Prostate gland (tissue), 2 donors: ENCODE measurements around the gene L3MBTL4. TPM values are rescaled to one million over a fixed set of nuclear protein-coding genes. Genes with fewer than 3 reads are reported as not detected.

Source experiments
- DNase-seq: peaks from one replicate; pipeline ENCODE4 v3.0.0-alpha.2; 2019; ENCODE audit warnings: low spot score
- H3K27ac ChIP-seq, 2 donors: fragments of 200-600 bp; sonication (generic); 2 replicates each; pipeline ENCODE4 v1.5.1; 2017 to 2019
- H3K27me3 ChIP-seq: fragments of 200-600 bp; sonication (generic); replicated peaks from 2 replicates; pipeline ENCODE4 v1.5.1; 2019; ENCODE audit not compliant: insufficient read depth
- H3K36me3 ChIP-seq, 2 donors: fragments of 200-600 bp; sonication (generic); 1 replicate in 1 of 2; 2 replicates in 1 of 2; pipeline versions ENCODE4 v1.5.1 to v1.8.1; 2017 to 2019
- H3K4me1 ChIP-seq: fragments of 200-600 bp; sonication (generic); replicated peaks from 2 replicates; pipeline ENCODE4 v1.5.1; 2019
- H3K4me3 ChIP-seq, 2 donors: fragments of 200-600 bp; sonication (generic); 2 replicates each; pipeline ENCODE4 v1.5.1; 2017 to 2019
- H3K9me3 ChIP-seq: fragments of 200-600 bp; sonication (generic); 2 replicates; pipeline ENCODE4 v1.5.1; 2017
- CTCF ChIP-seq, 4 experiments: fragments of 200-600 bp in 2 of 4; fragments of 450-650 bp in 2 of 4; sonication (generic) in 2 of 4; IDR thresholded peaks; 1 replicate in 3 of 4; 2 replicates in 1 of 4; pipeline ENCODE4 v1.5.1; 2016 to 2019; ENCODE audit warnings: antibody characterized with exemption in 4 of 4, mild to moderate bottlenecking in 2 of 4, moderate library complexity in 2 of 4
- POLR2A ChIP-seq: fragments of 450-650 bp; IDR thresholded peaks from one replicate; pipeline ENCODE4 v1.6.1; 2016; ENCODE audit warnings: antibody characterized with exemption, mild to moderate bottlenecking
- POLR2AphosphoS5 ChIP-seq: sonication (generic); formaldehyde crosslinking; IDR thresholded peaks from one replicate; pipeline ENCODE4 v1.6.1; 2017; ENCODE audit warnings: antibody characterized with exemption
- WGBS: methylation state at CpG from one replicate; pipeline ENCODE4 v1.1.5; 2018; 5-methylcytosine and 5-hydroxymethylcytosine counted together
- intact Hi-C: fragments of 100-400 bp; cut with DNase I; formaldehyde crosslinking; loops from one replicate; pipeline ENCODE4 v1.14.2; 2022
- total RNA-seq, 2 donors: library from RNA; depleted of rRNA; stranded (reverse); fragments of >200 nt; gene quantifications; one replicate each; pipeline ENCODE4 v1.1.0, GENCODE V29; 2016

Gene L3MBTL4
- total RNA-seq, 2 donors from 2014 or later, result 3.5 to 20.5 TPM

GRCh38 chr18:5998907-5999306 is 415.8 kb downstream of the L3MBTL4 start:
- H3K9me3 ChIP-seq, result no peaks in the 10 kb centered on the region
- intact Hi-C loops, result no loop called here
- H3K27me3 ChIP-seq, result no peaks in the 10 kb centered on the region
- no peaks in the 10 kb centered on the region for H3K4me1 ChIP-seq
- H3K4me3 ChIP-seq, result no peak overlapping the region
- no peak overlapping the region for H3K27ac ChIP-seq
- TF ChIP-seq POLR2AphosphoS5 (no peak), CTCF (IDR thresholded peaks at IDR 0.05) (no peak), POLR2A (no peak)
- H3K36me3 ChIP-seq, result no peaks in the 10 kb centered on the region
- DNase-seq, result no peak

GRCh38 chr18:5998166-5998881 is 416.4 kb downstream of the L3MBTL4 start:
- H3K27ac ChIP-seq, result no peak overlapping the region
- H3K27me3 ChIP-seq, result no peaks in the 10 kb centered on the region
- no peak for DNase-seq
- H3K4me1 ChIP-seq, result no peaks in the 10 kb centered on the region
- TF ChIP-seq CTCF (IDR thresholded peaks at IDR 0.05), result no peak
- no peak for TF ChIP-seq POLR2AphosphoS5
- TF ChIP-seq POLR2A, result no peak
- no peaks in the 10 kb centered on the region for H3K36me3 ChIP-seq
- 76% methylated on average over 7 of the region's 7 CpGs for WGBS
- intact Hi-C loops, result no loop called here
- H3K4me3 ChIP-seq, result no peak overlapping the region
- no peaks in the 10 kb centered on the region for H3K9me3 ChIP-seq

- 79% methylated on average over 1 of the region's 1 CpG for WGBS
- intact Hi-C loops, result no loop called here
- H3K9me3 ChIP-seq, result no peaks in the 10 kb centered on the region
- no peak for DNase-seq
- H3K4me3 ChIP-seq, result no peak overlapping the region
- no peaks in the 10 kb centered on the region for H3K4me1 ChIP-seq
- H3K27me3 ChIP-seq, result no peaks in the 10 kb centered on the region
- no peaks in the 10 kb centered on the region for H3K36me3 ChIP-seq
- TF ChIP-seq POLR2AphosphoS5 (no peak), CTCF (IDR thresholded peaks at IDR 0.05) (no peak), POLR2A (no peak)
- H3K27ac ChIP-seq, result no peak overlapping the region
Measured at GRCh38 chr18:5997361-5997760, 417.4 kb downstream of the L3MBTL4 start.

GRCh38 chr18:5995626-5996025 is 419.1 kb downstream of the L3MBTL4 start:
- no peaks in the 10 kb centered on the region for H3K36me3 ChIP-seq
- DNase-seq, result no peak
- H3K9me3 ChIP-seq, result no peaks in the 10 kb centered on the region
- H3K4me3 ChIP-seq, result no peak overlapping the region
- H3K27me3 ChIP-seq, result no peaks in the 10 kb centered on the region
- intact Hi-C loops, result no loop called here
- no peak for TF ChIP-seq POLR2A
- TF ChIP-seq CTCF (IDR thresholded peaks at IDR 0.05), result no peak
- TF ChIP-seq POLR2AphosphoS5, result no peak
- WGBS, result 81% methylated on average over 4 of the region's 4 CpGs
- no peak overlapping the region for H3K27ac ChIP-seq
- no peaks in the 10 kb centered on the region for H3K4me1 ChIP-seq

- Histone ChIP-seq H3K36me3 (no peaks in the 10 kb centered on the region), H3K9me3 (no peaks in the 10 kb centered on the region), H3K27ac (no peak overlapping the region), H3K4me3 (no peak overlapping the region), H3K4me1 (no peaks in the 10 kb centered on the region), H3K27me3 (no peaks in the 10 kb centered on the region)
- no peak for DNase-seq
- 86% methylated on average over 9 of the region's 9 CpGs for WGBS
- no peak for TF ChIP-seq POLR2A
- no peak for TF ChIP-seq CTCF (IDR thresholded peaks at IDR 0.05)
- TF ChIP-seq POLR2AphosphoS5, result no peak
- intact Hi-C loops, result no loop called here
Measured at GRCh38 chr18:5993938-5994337, 420.8 kb downstream of the L3MBTL4 start.
